Lung (tissue), 12 donors: ENCODE measurements around the gene CNTNAP5. TPM values are rescaled to one million over a fixed set of nuclear protein-coding genes. Genes with fewer than 3 reads are reported as not detected.

Source experiments
- ATAC-seq: fragments of 200-7000 bp; cut with Tn5 transposase; one replicate; pipeline ENCODE4 v1.9.1; 2020; ENCODE audit warnings: moderate number of reproducible peaks; ENCODE audit not compliant: insufficient read depth, low FRiP score
- DNase-seq, 3 donors: peaks; one replicate each; pipeline ENCODE4 v3.0.0-alpha.2; 2013 to 2017
- H3K27ac ChIP-seq, 2 donors: one replicate each; pipeline ENCODE4 v1.5.1; 2013; ENCODE audit warnings: mild to moderate bottlenecking in 2 of 2, moderate library complexity in 2 of 2, control low read depth in 1 of 2, inconsistent platforms in 1 of 2, low read depth in 1 of 2, low read length in 1 of 2
- H3K27me3 ChIP-seq, 3 donors: one replicate each; pipeline ENCODE4 v1.5.1; 2013; ENCODE audit warnings: low read length in 2 of 3; ENCODE audit not compliant: control insufficient read depth in 3 of 3, insufficient read depth in 3 of 3
- H3K36me3 ChIP-seq, 4 donors: one replicate each; pipeline ENCODE4 v1.5.1; 2013; ENCODE audit warnings: low read length in 4 of 4, mild to moderate bottlenecking in 1 of 4, moderate library complexity in 1 of 4; ENCODE audit not compliant: control insufficient read depth in 4 of 4, insufficient read depth in 4 of 4
- H3K4me1 ChIP-seq, 5 donors: one replicate each; pipeline ENCODE4 v1.5.1; 2013; ENCODE audit warnings: low read length in 5 of 5, mild to moderate bottlenecking in 2 of 5, moderate library complexity in 1 of 5; ENCODE audit not compliant: control insufficient read depth in 5 of 5, insufficient read depth in 5 of 5
- H3K4me3 ChIP-seq: one replicate; pipeline ENCODE4 v1.5.1; 2013; ENCODE audit warnings: mild to moderate bottlenecking, control low read depth, moderate library complexity
- H3K9ac ChIP-seq, 2 donors: one replicate each; pipeline ENCODE4 v1.5.1; 2013; ENCODE audit warnings: low read length in 2 of 2, control low read depth in 1 of 2; ENCODE audit not compliant: insufficient read depth in 1 of 2
- H3K9me3 ChIP-seq, 4 donors: one replicate each; pipeline ENCODE4 v1.5.1; 2013; ENCODE audit warnings: low read length in 3 of 4, mild to moderate bottlenecking in 1 of 4, moderate library complexity in 1 of 4; ENCODE audit not compliant: control insufficient read depth in 4 of 4, insufficient read depth in 3 of 4
- CTCF ChIP-seq: IDR thresholded peaks from 2 replicates; pipeline ENCODE4 v1.5.1; 2012; ENCODE audit warnings: mild to moderate bottlenecking; ENCODE audit errors: control extremely low read depth, extremely low read depth
- WGBS, 2 donors: extraction: QIAGEN DNeasy Blood & Tissue Kit; methylation state at CpG; one replicate each; pipeline ENCODE4 v1.1.7; 2013; 5-methylcytosine and 5-hydroxymethylcytosine counted together
- polyA plus RNA-seq, 2 donors: library from polyadenylated mRNA; stranded (reverse); fragments of 200-250 nt; gene quantifications; one replicate each; pipeline ENCODE4 v1.2.1, GENCODE V29; 2013
- total RNA-seq, 2 donors: library from RNA; depleted of rRNA in 1 of 2; stranded (reverse); fragments of >200 nt in 1 of 2; gene quantifications; one replicate each; pipeline ENCODE4 v1.2.1, GENCODE V29; 2014 to 2021
- donor health status: control.
- donor health status: control.
- donor health status: Bipolar disorder and iron deficiency.
- donor health status: healthy.
- donor health status: DM: yes; HTN: yes; CAD: no.

CNTNAP5 gene
- total and polyA plus RNA-seq, 4 donors: 0.03 to 0.06 TPM; not detected in 2

GRCh38 chr2:124147552-124147951 is 122.5 kb downstream of the CNTNAP5 start:
- H3K36me3 ChIP-seq: no peaks in the 10 kb centered on the region
- WGBS, 2 donors: 84 to 85% methylated on average over 9 of the region's 9 CpGs
- no peak for DNase-seq
- no peaks in the 10 kb centered on the region for H3K4me1 ChIP-seq
- H3K27ac ChIP-seq: no peak overlapping the region
- no peak overlapping the region for H3K9ac ChIP-seq
- no peak for ATAC-seq
- no peaks in the 10 kb centered on the region for H3K9me3 ChIP-seq
- no peaks in the 10 kb centered on the region for H3K27me3 ChIP-seq
- no peak for TF ChIP-seq CTCF
- no peak overlapping the region for H3K4me3 ChIP-seq

- DNase-seq: peak in 1 of 3 donors; percentile 41
- no peaks in the 10 kb centered on the region for H3K36me3 ChIP-seq
- H3K9me3 ChIP-seq: no peaks in the 10 kb centered on the region
- no peak for TF ChIP-seq CTCF
- 68 to 77% methylated on average over 6 of the region's 6 CpGs for WGBS, 2 donors
- H3K27ac ChIP-seq: no peak overlapping the region
- no peak for ATAC-seq
- no peak overlapping the region for H3K9ac ChIP-seq
- H3K27me3 ChIP-seq: no peaks in the 10 kb centered on the region
- no peaks in the 10 kb centered on the region for H3K4me1 ChIP-seq
- H3K4me3 ChIP-seq: no peak overlapping the region
Observed at GRCh38 chr2:124149571-124149970, 124.5 kb downstream of the CNTNAP5 start.

GRCh38 chr2:124151691-124152090 is 126.6 kb downstream of the CNTNAP5 start:
- H3K27ac ChIP-seq: no peak overlapping the region
- H3K4me1 ChIP-seq: no peaks in the 10 kb centered on the region
- H3K36me3 ChIP-seq: no peaks in the 10 kb centered on the region
- TF ChIP-seq CTCF: no peak
- H3K9me3 ChIP-seq: no peaks in the 10 kb centered on the region
- DNase-seq (no peak), ATAC-seq (no peak)
- no peak overlapping the region for H3K4me3 ChIP-seq
- no peaks in the 10 kb centered on the region for H3K27me3 ChIP-seq
- H3K9ac ChIP-seq: no peak overlapping the region
- 88 to 90% methylated on average over 4 of the region's 4 CpGs for WGBS, 2 donors

- 89 to 92% methylated on average over 8 of the region's 8 CpGs for WGBS, 2 donors
- H3K4me1 ChIP-seq: peaks cover 0 to 2% (median 0%) of the 10 kb centered on the region in 5 donors
- no peak overlapping the region for H3K9ac ChIP-seq
- ATAC-seq (no peak), DNase-seq (no peak)
- no peak overlapping the region for H3K4me3 ChIP-seq
- H3K27me3 ChIP-seq: no peaks in the 10 kb centered on the region
- no peak for TF ChIP-seq CTCF
- H3K9me3 ChIP-seq: no peaks in the 10 kb centered on the region
- no peak overlapping the region for H3K27ac ChIP-seq
- no peaks in the 10 kb centered on the region for H3K36me3 ChIP-seq
Observed at GRCh38 chr2:124153713-124154112, 128.6 kb downstream of the CNTNAP5 start.
